Calu3 (cell line): ENCODE data around the gene NOS1. TPM values are rescaled to one million over a fixed set of nuclear protein-coding genes. Genes with fewer than 3 reads are reported as not detected.

Experiments
- BruUV-seq: library from RNA; stranded (reverse); fragments of 400-500 nt; replicated peaks from 2 replicates; lab custom pipeline; 2021; lab: Mats Ljungman, UMichigan
- CTCF ChIA-PET: fragments of 300-600 bp; sonication (Branson Sonifier 250); formaldehyde crosslinking; loops from one replicate; lab custom pipeline; 2022; ENCODE audit warnings: antibody characterized with exemption; lab: Charles Lee
- DNase-seq: peaks from one replicate; pipeline ENCODE4 v3.0.0; 2022
- H3K27ac Mint-ChIP-seq: one replicate; pipeline ENCODE4 v1.8.0; 2022; ENCODE audit warnings: mixed read lengths; ENCODE audit not compliant: unreplicated experiment
- H3K27me3 Mint-ChIP-seq: one replicate; pipeline ENCODE4 v1.8.0; 2022; ENCODE audit warnings: mixed read lengths; ENCODE audit not compliant: unreplicated experiment
- H3K36me3 Mint-ChIP-seq: one replicate; pipeline ENCODE4 v1.8.0; 2022; ENCODE audit warnings: mild to moderate bottlenecking, moderate library complexity, mixed read lengths; ENCODE audit not compliant: insufficient read depth, unreplicated experiment
- H3K4me1 Mint-ChIP-seq: one replicate; pipeline ENCODE4 v1.8.0; 2022; ENCODE audit warnings: mild to moderate bottlenecking, low read depth, mixed read lengths; ENCODE audit not compliant: unreplicated experiment
- H3K4me3 Mint-ChIP-seq: one replicate; pipeline ENCODE4 v1.8.0; 2022; ENCODE audit warnings: mild to moderate bottlenecking, low read depth, moderate library complexity, mixed read lengths; ENCODE audit not compliant: unreplicated experiment
- H3K9me3 Mint-ChIP-seq: one replicate; pipeline ENCODE4 v1.8.0; 2022; ENCODE audit warnings: low read depth, mixed read lengths; ENCODE audit not compliant: unreplicated experiment
- intact Hi-C: fragments of 100-400 bp; cut with micrococcal nuclease; formaldehyde crosslinking; loops from one replicate; pipeline ENCODE4 v1.10.0; 2022; ENCODE audit not compliant: unreplicated experiment
- total RNA-seq: library from RNA; stranded (reverse); gene quantifications from 2 replicates; pipeline ENCODE4 v1.2.3, GENCODE V29; 2022
- TF ChIP-seq, protein P1 (sequence below): fragments of 200-600 bp; IDR thresholded peaks from one replicate; pipeline ENCODE4 v1.8.0; 2022; ENCODE audit warnings: antibody characterized with exemption; ENCODE audit not compliant: unreplicated experiment

Gene NOS1
- total RNA-seq, 1 experiment from 2014 or later = not detected

- TF ChIP-seq, protein P1, sequence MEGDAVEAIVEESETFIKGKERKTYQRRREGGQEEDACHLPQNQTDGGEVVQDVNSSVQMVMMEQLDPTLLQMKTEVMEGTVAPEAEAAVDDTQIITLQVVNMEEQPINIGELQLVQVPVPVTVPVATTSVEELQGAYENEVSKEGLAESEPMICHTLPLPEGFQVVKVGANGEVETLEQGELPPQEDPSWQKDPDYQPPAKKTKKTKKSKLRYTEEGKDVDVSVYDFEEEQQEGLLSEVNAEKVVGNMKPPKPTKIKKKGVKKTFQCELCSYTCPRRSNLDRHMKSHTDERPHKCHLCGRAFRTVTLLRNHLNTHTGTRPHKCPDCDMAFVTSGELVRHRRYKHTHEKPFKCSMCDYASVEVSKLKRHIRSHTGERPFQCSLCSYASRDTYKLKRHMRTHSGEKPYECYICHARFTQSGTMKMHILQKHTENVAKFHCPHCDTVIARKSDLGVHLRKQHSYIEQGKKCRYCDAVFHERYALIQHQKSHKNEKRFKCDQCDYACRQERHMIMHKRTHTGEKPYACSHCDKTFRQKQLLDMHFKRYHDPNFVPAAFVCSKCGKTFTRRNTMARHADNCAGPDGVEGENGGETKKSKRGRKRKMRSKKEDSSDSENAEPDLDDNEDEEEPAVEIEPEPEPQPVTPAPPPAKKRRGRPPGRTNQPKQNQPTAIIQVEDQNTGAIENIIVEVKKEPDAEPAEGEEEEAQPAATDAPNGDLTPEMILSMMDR = no peak
- Mint-ChIP-seq H3K9me3 (peaks cover 4% of the 10 kb centered on the region), H3K27me3 (peaks cover 25% of the 10 kb centered on the region), H3K27ac (no peak overlapping the region), H3K4me3 (no peak overlapping the region), H3K4me1 (no peaks in the 10 kb centered on the region), H3K36me3 (no peaks in the 10 kb centered on the region)
- CTCF ChIA-PET = no interaction called here
- DNase-seq = no peak
- intact Hi-C loops = no loop called here
- BruUV-seq = no TSS peak
These were observed 117.9 kb downstream of the NOS1 start for GRCh38 chr12:117243488-117243887.

GRCh38 chr12:117241697-117242096, 119.7 kb downstream of the NOS1 start:
- no peak overlapping the region for H3K27ac Mint-ChIP-seq
- intact Hi-C loops = no loop called here
- CTCF ChIA-PET = no interaction called here
- no peaks in the 10 kb centered on the region for H3K9me3 Mint-ChIP-seq
- no peak overlapping the region for H3K4me3 Mint-ChIP-seq
- H3K36me3 Mint-ChIP-seq = no peaks in the 10 kb centered on the region
- no peaks in the 10 kb centered on the region for H3K4me1 Mint-ChIP-seq
- TF ChIP-seq, protein P1 = no peak
- peaks cover 25% of the 10 kb centered on the region for H3K27me3 Mint-ChIP-seq
- DNase-seq = no peak
- no TSS peak for BruUV-seq

- TF ChIP-seq, protein P1 = no peak
- DNase-seq = no peak
- Mint-ChIP-seq H3K9me3 (no peaks in the 10 kb centered on the region), H3K27me3 (peaks cover 31% of the 10 kb centered on the region), H3K4me3 (no peak overlapping the region), H3K27ac (no peak overlapping the region), H3K36me3 (no peaks in the 10 kb centered on the region), H3K4me1 (no peaks in the 10 kb centered on the region)
- no TSS peak for BruUV-seq
- intact Hi-C loops = no loop called here
- CTCF ChIA-PET = no interaction called here
These were observed 121.2 kb downstream of the NOS1 start for GRCh38 chr12:117240081-117240755.

DNA sequence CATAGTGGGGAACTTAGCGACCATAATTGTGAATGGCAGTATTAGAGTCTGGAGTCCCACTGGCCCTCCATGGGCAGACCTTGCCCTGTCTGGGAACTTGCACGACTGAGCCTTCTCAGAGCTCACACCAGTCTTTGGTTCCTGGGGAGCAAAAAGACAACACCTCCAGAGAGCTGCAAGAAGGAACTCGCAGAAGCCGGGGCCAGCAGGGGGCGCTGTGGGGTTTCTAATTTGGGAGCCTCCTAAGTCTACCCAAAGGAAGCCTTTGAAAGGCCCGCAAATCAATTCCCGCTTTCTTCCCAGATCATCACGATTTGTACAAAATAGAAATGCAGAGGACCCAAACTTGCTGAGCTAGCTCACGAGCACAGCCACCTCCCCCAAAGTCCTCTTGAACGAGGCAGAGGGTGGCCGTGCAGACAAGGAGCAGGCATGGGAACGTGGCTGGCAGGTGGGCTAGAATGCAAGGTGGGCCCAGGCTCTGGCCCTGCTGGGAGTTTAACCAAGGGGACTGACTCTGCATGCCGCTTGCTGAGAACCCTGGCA, 124.9 kb downstream of the NOS1 start:
- peaks cover 37% of the 10 kb centered on the region for H3K27me3 Mint-ChIP-seq
- H3K4me1 Mint-ChIP-seq = no peaks in the 10 kb centered on the region
- BruUV-seq = no TSS peak
- intact Hi-C loops = loop anchor here (1.0 to 5.0 kb wide), 5 partner anchors 130 to 616 kb away; no protein-coding TSS in a partner anchor
- H3K4me3 Mint-ChIP-seq = no peak overlapping the region
- H3K36me3 Mint-ChIP-seq = no peaks in the 10 kb centered on the region
- DNase-seq = peak; percentile 93
- TF ChIP-seq, protein P1 = peak; percentile 94
- CTCF ChIA-PET = interaction anchor here (0.7 to 1.7 kb wide), 6 partner anchors 24 to 620 kb away, joined by 3 to 10 read pairs (median 4); no protein-coding TSS in a partner anchor
- no peaks in the 10 kb centered on the region for H3K9me3 Mint-ChIP-seq
- no peak overlapping the region for H3K27ac Mint-ChIP-seq
